Neural cell (in vitro differentiated cells): ENCODE data around the gene CTDSPL. TPM values are rescaled to one million over a fixed set of nuclear protein-coding genes. Genes with fewer than 3 reads are reported as not detected.

Experiments
- H2AFZ ChIP-seq: fragments of 200-600, 300-800 bp; sonication (generic), shearing (Covaris generic); 2 replicates; pipeline ENCODE4 v1.6.0; 2014; ENCODE audit warnings: low read depth, mild to moderate bottlenecking, antibody characterized with exemption, low read length, moderate library complexity
- H3F3A ChIP-seq: fragments of 200-600 bp; shearing (Covaris generic); 2 replicates; pipeline ENCODE4 v1.6.1; 2016; ENCODE audit warnings: mild to moderate bottlenecking, moderate library complexity, mixed read lengths, antibody characterized with exemption, low read length; ENCODE audit not compliant: insufficient read depth, poor library complexity, severe bottlenecking
- H3K27ac ChIP-seq: fragments of 200-600, 300-800 bp; sonication (generic), shearing (Covaris generic); 2 replicates; pipeline ENCODE4 v1.5.1; 2014; ENCODE audit warnings: mild to moderate bottlenecking, low read length, moderate library complexity
- H3K27me3 ChIP-seq: fragments of 300-800, 200-600 bp; sonication (generic), shearing (Covaris generic); 2 replicates; pipeline ENCODE4 v1.6.0; 2014; ENCODE audit warnings: mild to moderate bottlenecking, low read depth, low read length, moderate library complexity; ENCODE audit not compliant: insufficient read depth
- H3K36me3 ChIP-seq: fragments of 300-800, 200-600 bp; sonication (generic), shearing (Covaris generic); 2 replicates; pipeline ENCODE4 v1.5.1; 2014; ENCODE audit warnings: mild to moderate bottlenecking, antibody characterized with exemption, low read length, moderate library complexity; ENCODE audit not compliant: insufficient read depth
- H3K4me2 ChIP-seq: fragments of 300-800, 200-600 bp; sonication (generic), shearing (Covaris generic); 2 replicates; pipeline ENCODE4 v1.6.0; 2014; ENCODE audit warnings: mild to moderate bottlenecking, low read length
- H3K4me3 ChIP-seq: fragments of 300-800, 200-600 bp; sonication (generic), shearing (Covaris generic); 2 replicates; pipeline ENCODE4 v1.5.1; 2014; ENCODE audit warnings: mild to moderate bottlenecking, low read length, moderate library complexity
- H3K79me2 ChIP-seq: fragments of 200-600 bp; shearing (Covaris generic); replicated peaks from 2 replicates; pipeline ENCODE4 v1.6.0; 2014; ENCODE audit warnings: mild to moderate bottlenecking, low read length, moderate library complexity; ENCODE audit not compliant: insufficient read depth
- H3K9ac ChIP-seq: fragments of 300-800, 200-600 bp; sonication (generic), shearing (Covaris generic); 2 replicates; pipeline ENCODE4 v1.6.1; 2016; ENCODE audit warnings: mild to moderate bottlenecking, low read length, mixed read lengths
- H3K9me2 ChIP-seq: fragments of 200-600 bp; shearing (Covaris generic); 2 replicates; pipeline ENCODE4 v1.6.1; 2016; ENCODE audit warnings: mild to moderate bottlenecking, low read length, mixed read lengths; ENCODE audit not compliant: insufficient read depth
- H3K9me3 ChIP-seq: fragments of 200-600, 300-800 bp; sonication (generic), shearing (Covaris generic); 2 replicates; pipeline ENCODE4 v1.6.1; 2016; ENCODE audit warnings: mild to moderate bottlenecking, mixed run types, low read length, moderate library complexity, mixed read lengths
- H4K20me1 ChIP-seq: fragments of 200-600 bp; shearing (Covaris generic); 2 replicates; pipeline ENCODE4 v1.6.1; 2016; ENCODE audit warnings: mild to moderate bottlenecking, mixed run types; ENCODE audit not compliant: insufficient read depth
- EP300 ChIP-seq: fragments of 450-650 bp; conservative IDR thresholded peaks from 2 replicates; pipeline ENCODE4 v1.6.1; 2014; ENCODE audit warnings: antibody characterized with exemption, mild to moderate bottlenecking, moderate library complexity; ENCODE audit not compliant: poor library complexity, severe bottlenecking
- EZH2 ChIP-seq: fragments of 200-600, 300-800 bp; shearing (Covaris generic), sonication (generic); IDR thresholded peaks from 2 replicates; pipeline ENCODE4 v1.6.1; 2014; ENCODE audit warnings: antibody characterized with exemption, low read length, borderline replicate concordance, mild to moderate bottlenecking; ENCODE audit not compliant: insufficient read depth, poor library complexity, severe bottlenecking
- MXI1 ChIP-seq: fragments of 450-650 bp; conservative IDR thresholded peaks from 2 replicates; pipeline ENCODE4 v1.6.1; 2014; ENCODE audit warnings: antibody characterized with exemption, mild to moderate bottlenecking; ENCODE audit not compliant: poor library complexity, severe bottlenecking
- POLR2AphosphoS5 ChIP-seq: IDR thresholded peaks from 2 replicates; pipeline ENCODE4 v1.6.1; 2012
- RAD21 ChIP-seq: fragments of 450-650 bp; conservative IDR thresholded peaks from 2 replicates; pipeline ENCODE4 v1.6.1; 2014; ENCODE audit warnings: antibody characterized with exemption, mild to moderate bottlenecking, moderate library complexity
- SMC3 ChIP-seq: fragments of 450-650 bp; conservative IDR thresholded peaks from 2 replicates; pipeline ENCODE4 v1.6.1; 2014; ENCODE audit warnings: antibody characterized with exemption, mild to moderate bottlenecking, moderate library complexity; ENCODE audit not compliant: poor library complexity
- TAF1 ChIP-seq: IDR thresholded peaks from 2 replicates; pipeline ENCODE4 v1.6.1; 2012; ENCODE audit warnings: low read depth
- polyA plus RNA-seq: library from polyadenylated mRNA; depleted of rRNA; stranded (reverse); fragments of >200 nt; gene quantifications from 2 replicates; pipeline ENCODE4 v1.2.3, GENCODE V29; 2014
- TF ChIP-seq, protein P1 (sequence below): IDR thresholded peaks from 2 replicates; pipeline ENCODE4 v1.6.1; 2012; ENCODE audit warnings: borderline replicate concordance
- TF ChIP-seq, protein P2 (sequence below): fragments of 450-650 bp; IDR thresholded peaks from 2 replicates; pipeline ENCODE4 v1.5.1; 2014; ENCODE audit warnings: antibody characterized with exemption, mild to moderate bottlenecking, moderate library complexity; ENCODE audit not compliant: poor library complexity, severe bottlenecking

Gene CTDSPL
- polyA plus RNA-seq, 1 donor from 2014 or later = 17.0 TPM

DNA sequence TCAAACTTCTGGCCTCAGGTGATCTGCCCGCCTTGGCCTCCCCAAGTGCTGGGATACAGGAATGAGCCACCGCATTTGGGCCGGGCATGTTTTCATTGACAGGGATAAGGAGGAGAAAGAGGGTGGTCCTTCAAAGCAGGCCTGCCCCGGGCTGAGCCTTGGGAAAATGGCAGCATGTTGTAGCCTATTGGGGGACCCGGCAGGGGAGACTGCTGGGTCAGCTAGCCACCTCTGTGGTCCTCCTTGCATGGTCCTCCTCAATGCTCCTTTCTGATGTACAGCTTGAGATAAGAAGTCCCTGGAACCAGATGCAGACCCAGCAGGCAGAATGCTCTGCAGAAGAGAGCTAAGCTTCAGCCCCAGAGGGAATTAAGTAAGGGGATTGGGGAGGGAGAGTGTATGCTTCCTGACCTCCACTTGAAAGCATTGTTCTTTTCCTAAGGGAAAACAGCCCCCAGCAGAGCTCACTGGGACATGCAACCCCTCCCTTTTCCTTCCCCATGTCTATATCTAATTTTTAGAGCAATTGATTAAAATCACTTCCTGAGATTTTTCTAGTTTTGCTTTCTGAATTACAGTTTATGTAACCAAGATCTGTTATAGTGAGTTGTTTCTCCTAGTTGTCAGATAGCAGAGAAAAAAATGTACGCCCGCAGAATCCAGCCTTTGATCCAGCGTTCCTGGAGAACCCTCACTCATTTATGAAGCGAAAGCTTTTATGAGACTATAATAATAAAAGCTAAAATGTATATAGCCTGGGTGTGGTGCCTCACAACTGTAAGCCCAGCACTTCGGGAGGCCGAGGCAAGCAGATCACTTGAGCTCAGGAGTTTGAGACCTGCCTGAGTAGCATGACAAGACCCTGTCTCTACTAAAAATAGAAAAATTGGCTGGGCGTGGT, 80.2 kb downstream of the CTDSPL start:
- Histone ChIP-seq H4K20me1 (no peaks in the 10 kb centered on the region), H3K9me2 (no peaks in the 10 kb centered on the region), H3K27me3 (no peaks in the 10 kb centered on the region), H3K4me2 (no peak overlapping the region), H3K4me3 (no peak overlapping the region), H3K79me2 (no peaks in the 10 kb centered on the region), H2AFZ (no peak overlapping the region), H3F3A (no peaks in the 10 kb centered on the region), H3K9ac (no peak overlapping the region), H3K27ac (no peak overlapping the region), H3K36me3 (no peaks in the 10 kb centered on the region), H3K9me3 (no peaks in the 10 kb centered on the region)
- TF ChIP-seq, protein P1, sequence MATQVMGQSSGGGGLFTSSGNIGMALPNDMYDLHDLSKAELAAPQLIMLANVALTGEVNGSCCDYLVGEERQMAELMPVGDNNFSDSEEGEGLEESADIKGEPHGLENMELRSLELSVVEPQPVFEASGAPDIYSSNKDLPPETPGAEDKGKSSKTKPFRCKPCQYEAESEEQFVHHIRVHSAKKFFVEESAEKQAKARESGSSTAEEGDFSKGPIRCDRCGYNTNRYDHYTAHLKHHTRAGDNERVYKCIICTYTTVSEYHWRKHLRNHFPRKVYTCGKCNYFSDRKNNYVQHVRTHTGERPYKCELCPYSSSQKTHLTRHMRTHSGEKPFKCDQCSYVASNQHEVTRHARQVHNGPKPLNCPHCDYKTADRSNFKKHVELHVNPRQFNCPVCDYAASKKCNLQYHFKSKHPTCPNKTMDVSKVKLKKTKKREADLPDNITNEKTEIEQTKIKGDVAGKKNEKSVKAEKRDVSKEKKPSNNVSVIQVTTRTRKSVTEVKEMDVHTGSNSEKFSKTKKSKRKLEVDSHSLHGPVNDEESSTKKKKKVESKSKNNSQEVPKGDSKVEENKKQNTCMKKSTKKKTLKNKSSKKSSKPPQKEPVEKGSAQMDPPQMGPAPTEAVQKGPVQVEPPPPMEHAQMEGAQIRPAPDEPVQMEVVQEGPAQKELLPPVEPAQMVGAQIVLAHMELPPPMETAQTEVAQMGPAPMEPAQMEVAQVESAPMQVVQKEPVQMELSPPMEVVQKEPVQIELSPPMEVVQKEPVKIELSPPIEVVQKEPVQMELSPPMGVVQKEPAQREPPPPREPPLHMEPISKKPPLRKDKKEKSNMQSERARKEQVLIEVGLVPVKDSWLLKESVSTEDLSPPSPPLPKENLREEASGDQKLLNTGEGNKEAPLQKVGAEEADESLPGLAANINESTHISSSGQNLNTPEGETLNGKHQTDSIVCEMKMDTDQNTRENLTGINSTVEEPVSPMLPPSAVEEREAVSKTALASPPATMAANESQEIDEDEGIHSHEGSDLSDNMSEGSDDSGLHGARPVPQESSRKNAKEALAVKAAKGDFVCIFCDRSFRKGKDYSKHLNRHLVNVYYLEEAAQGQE = no peak

DNA sequence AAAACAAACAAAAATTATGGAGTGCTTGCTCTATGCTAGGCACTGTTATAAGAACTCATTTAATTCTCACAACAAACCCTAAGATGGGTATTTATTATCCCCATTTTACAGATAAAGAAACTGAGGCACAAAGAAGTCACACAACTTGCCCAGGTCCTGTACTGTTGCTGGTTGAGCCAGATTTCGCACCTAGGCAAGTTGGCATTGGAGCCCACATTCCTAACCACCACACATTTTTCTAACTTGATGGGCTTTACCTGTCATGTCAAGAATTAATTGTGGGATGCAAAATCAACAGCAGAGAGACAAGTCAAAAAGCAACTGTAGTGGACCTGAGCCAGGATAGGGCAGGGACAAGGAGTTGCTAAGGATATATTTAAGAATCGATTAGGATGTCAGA, 81.0 kb downstream of the CTDSPL start:
- no peaks in the 10 kb centered on the region for H3K9me2 ChIP-seq
- no peaks in the 10 kb centered on the region for H3K9me3 ChIP-seq
- no peak overlapping the region for H3K4me2 ChIP-seq
- no peak overlapping the region for H3K4me3 ChIP-seq
- no peak for TF ChIP-seq SMC3
- no peak for TF ChIP-seq RAD21
- TF ChIP-seq, protein P2, sequence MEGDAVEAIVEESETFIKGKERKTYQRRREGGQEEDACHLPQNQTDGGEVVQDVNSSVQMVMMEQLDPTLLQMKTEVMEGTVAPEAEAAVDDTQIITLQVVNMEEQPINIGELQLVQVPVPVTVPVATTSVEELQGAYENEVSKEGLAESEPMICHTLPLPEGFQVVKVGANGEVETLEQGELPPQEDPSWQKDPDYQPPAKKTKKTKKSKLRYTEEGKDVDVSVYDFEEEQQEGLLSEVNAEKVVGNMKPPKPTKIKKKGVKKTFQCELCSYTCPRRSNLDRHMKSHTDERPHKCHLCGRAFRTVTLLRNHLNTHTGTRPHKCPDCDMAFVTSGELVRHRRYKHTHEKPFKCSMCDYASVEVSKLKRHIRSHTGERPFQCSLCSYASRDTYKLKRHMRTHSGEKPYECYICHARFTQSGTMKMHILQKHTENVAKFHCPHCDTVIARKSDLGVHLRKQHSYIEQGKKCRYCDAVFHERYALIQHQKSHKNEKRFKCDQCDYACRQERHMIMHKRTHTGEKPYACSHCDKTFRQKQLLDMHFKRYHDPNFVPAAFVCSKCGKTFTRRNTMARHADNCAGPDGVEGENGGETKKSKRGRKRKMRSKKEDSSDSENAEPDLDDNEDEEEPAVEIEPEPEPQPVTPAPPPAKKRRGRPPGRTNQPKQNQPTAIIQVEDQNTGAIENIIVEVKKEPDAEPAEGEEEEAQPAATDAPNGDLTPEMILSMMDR = no peak
- TF ChIP-seq, protein P1 = no peak
- no peak for TF ChIP-seq TAF1
- no peak for TF ChIP-seq EZH2
- TF ChIP-seq POLR2AphosphoS5 = no peak
- no peak for TF ChIP-seq MXI1
- TF ChIP-seq EP300 = no peak
- H3K27me3 ChIP-seq = no peaks in the 10 kb centered on the region
- H3K27ac ChIP-seq = no peak overlapping the region
- no peaks in the 10 kb centered on the region for H4K20me1 ChIP-seq
- no peaks in the 10 kb centered on the region for H3K36me3 ChIP-seq
- H2AFZ ChIP-seq = no peak overlapping the region
- no peaks in the 10 kb centered on the region for H3F3A ChIP-seq
- no peaks in the 10 kb centered on the region for H3K79me2 ChIP-seq
- no peak overlapping the region for H3K9ac ChIP-seq
